WTC11 (cell line): ENCODE data around the gene FBXO31.

Experiments used
- ATF6 ChIP-seq: sonication (generic); formaldehyde crosslinking; IDR thresholded peaks from 2 replicates; pipeline ENCODE4 v1.8.1; 2023; ENCODE audit warnings: mild to moderate bottlenecking, missing genetic modification reagents
- CBFB ChIP-seq: sonication (generic); formaldehyde crosslinking; IDR thresholded peaks from 2 replicates; pipeline ENCODE4 v1.8.1; 2022; ENCODE audit warnings: mild to moderate bottlenecking, low read depth, missing genetic modification reagents
- E2F1 ChIP-seq: sonication (generic); formaldehyde crosslinking; IDR thresholded peaks from 2 replicates; pipeline ENCODE4 v1.8.0; 2022; ENCODE audit warnings: mild to moderate bottlenecking, missing genetic modification reagents
- ELF4 ChIP-seq: sonication (generic); formaldehyde crosslinking; IDR thresholded peaks from 2 replicates; pipeline ENCODE4 v1.8.1; 2022; ENCODE audit warnings: low read depth, mild to moderate bottlenecking, moderate library complexity, missing genetic modification reagents
- FOXP4 ChIP-seq: sonication (generic); formaldehyde crosslinking; IDR thresholded peaks from 2 replicates; pipeline ENCODE4 v1.8.0; 2022; ENCODE audit warnings: mild to moderate bottlenecking, missing genetic modification reagents
- MAX ChIP-seq: sonication (generic); formaldehyde crosslinking; IDR thresholded peaks from 2 replicates; pipeline ENCODE4 v1.8.0; 2022; ENCODE audit warnings: mild to moderate bottlenecking, missing genetic modification reagents
- MYBL2 ChIP-seq: sonication (generic); formaldehyde crosslinking; IDR thresholded peaks from 2 replicates; pipeline ENCODE4 v1.8.1; 2023; ENCODE audit warnings: mild to moderate bottlenecking, moderate library complexity, missing genetic modification reagents
- NFYB ChIP-seq: sonication (generic); formaldehyde crosslinking; conservative IDR thresholded peaks from 2 replicates; pipeline ENCODE4 v1.8.0; 2022; ENCODE audit warnings: low read depth, missing genetic modification reagents
- TCF7 ChIP-seq: sonication (generic); formaldehyde crosslinking; IDR thresholded peaks from 2 replicates; pipeline ENCODE4 v1.8.0; 2022; ENCODE audit warnings: mild to moderate bottlenecking, low read depth, missing genetic modification reagents, moderate library complexity
- ZNF232 ChIP-seq: sonication (generic); formaldehyde crosslinking; IDR thresholded peaks from 2 replicates; pipeline ENCODE4 v1.8.0; 2022; ENCODE audit warnings: mild to moderate bottlenecking, missing genetic modification reagents
- TF ChIP-seq, protein P1 (sequence below): sonication (generic); formaldehyde crosslinking; IDR thresholded peaks from 2 replicates; pipeline ENCODE4 v1.8.1; 2022; ENCODE audit warnings: missing genetic modification reagents, borderline replicate concordance
- TF ChIP-seq, protein P2 (sequence below): fragments of 200-600 bp; IDR thresholded peaks from 2 replicates; pipeline ENCODE4 v1.8.0; 2022; ENCODE audit warnings: antibody characterized with exemption
- TF ChIP-seq, protein P3 (sequence below): sonication (generic); formaldehyde crosslinking; IDR thresholded peaks from 2 replicates; pipeline ENCODE4 v1.8.1; 2022; ENCODE audit warnings: mild to moderate bottlenecking, missing genetic modification reagents, moderate library complexity, borderline replicate concordance

GRCh38 chr16:87406495-87407088 is 23.0 kb upstream of the FBXO31 start:
- TF ChIP-seq, protein P1, sequence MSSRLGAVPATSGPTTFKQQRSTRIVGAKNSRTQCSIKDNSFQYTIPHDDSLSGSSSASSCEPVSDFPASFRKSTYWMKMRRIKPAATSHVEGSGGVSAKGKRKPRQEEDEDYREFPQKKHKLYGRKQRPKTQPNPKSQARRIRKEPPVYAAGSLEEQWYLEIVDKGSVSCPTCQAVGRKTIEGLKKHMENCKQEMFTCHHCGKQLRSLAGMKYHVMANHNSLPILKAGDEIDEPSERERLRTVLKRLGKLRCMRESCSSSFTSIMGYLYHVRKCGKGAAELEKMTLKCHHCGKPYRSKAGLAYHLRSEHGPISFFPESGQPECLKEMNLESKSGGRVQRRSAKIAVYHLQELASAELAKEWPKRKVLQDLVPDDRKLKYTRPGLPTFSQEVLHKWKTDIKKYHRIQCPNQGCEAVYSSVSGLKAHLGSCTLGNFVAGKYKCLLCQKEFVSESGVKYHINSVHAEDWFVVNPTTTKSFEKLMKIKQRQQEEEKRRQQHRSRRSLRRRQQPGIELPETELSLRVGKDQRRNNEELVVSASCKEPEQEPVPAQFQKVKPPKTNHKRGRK: no peak
- TF ChIP-seq, protein P2, sequence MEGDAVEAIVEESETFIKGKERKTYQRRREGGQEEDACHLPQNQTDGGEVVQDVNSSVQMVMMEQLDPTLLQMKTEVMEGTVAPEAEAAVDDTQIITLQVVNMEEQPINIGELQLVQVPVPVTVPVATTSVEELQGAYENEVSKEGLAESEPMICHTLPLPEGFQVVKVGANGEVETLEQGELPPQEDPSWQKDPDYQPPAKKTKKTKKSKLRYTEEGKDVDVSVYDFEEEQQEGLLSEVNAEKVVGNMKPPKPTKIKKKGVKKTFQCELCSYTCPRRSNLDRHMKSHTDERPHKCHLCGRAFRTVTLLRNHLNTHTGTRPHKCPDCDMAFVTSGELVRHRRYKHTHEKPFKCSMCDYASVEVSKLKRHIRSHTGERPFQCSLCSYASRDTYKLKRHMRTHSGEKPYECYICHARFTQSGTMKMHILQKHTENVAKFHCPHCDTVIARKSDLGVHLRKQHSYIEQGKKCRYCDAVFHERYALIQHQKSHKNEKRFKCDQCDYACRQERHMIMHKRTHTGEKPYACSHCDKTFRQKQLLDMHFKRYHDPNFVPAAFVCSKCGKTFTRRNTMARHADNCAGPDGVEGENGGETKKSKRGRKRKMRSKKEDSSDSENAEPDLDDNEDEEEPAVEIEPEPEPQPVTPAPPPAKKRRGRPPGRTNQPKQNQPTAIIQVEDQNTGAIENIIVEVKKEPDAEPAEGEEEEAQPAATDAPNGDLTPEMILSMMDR: no peak
- no peak for TF ChIP-seq MAX (CRISPR knock-in tag)
- no peak for TF ChIP-seq ZNF232 (CRISPR knock-in tag)
- TF ChIP-seq MYBL2 (CRISPR knock-in tag): no peak
- TF ChIP-seq ATF6: no peak
- TF ChIP-seq NFYB: no peak
- TF ChIP-seq, protein P3, sequence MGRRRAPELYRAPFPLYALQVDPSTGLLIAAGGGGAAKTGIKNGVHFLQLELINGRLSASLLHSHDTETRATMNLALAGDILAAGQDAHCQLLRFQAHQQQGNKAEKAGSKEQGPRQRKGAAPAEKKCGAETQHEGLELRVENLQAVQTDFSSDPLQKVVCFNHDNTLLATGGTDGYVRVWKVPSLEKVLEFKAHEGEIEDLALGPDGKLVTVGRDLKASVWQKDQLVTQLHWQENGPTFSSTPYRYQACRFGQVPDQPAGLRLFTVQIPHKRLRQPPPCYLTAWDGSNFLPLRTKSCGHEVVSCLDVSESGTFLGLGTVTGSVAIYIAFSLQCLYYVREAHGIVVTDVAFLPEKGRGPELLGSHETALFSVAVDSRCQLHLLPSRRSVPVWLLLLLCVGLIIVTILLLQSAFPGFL (CRISPR knock-in tag): no peak
- TF ChIP-seq CBFB (CRISPR knock-in tag): no peak
- TF ChIP-seq E2F1 (CRISPR knock-in tag): no peak
- TF ChIP-seq TCF7 (CRISPR knock-in tag): no peak
- TF ChIP-seq FOXP4 (CRISPR knock-in tag): no peak
- no peak for TF ChIP-seq ELF4 (CRISPR knock-in tag)
